ENCODE results near the gene LONP1.
"Not testable (repeated sequence)": the region's sequence is repeated elsewhere in the genome, so short reads cannot be mapped to it uniquely, and the experiment has no call there.

The LONP1 gene

GRCh38 chr19:5691822-5692722 is 27.9 kb downstream of the LONP1 start:
- no peak for DNase-seq

GRCh38 chr19:5690955-5691821 is 28.8 kb downstream of the LONP1 start:
- peak in 1 of 2 experiments; percentile 4 for DNase-seq

- DNase-seq: peak; percentile 87 to 88
Observed at GRCh38 chr19:5690125-5690954, 29.6 kb downstream of the LONP1 start, which contains the start of gene RPL36. Gene RPL36, plus strand, starts transcription at chr19:5690295. Its CDS starts 213 bp downstream, at chr19:5690508.

- DNase-seq: not testable (repeated sequence)
Observed at GRCh38 chr19:5688262-5688881, 31.6 kb downstream of the LONP1 start.

- DNase-seq: no peak
Observed at GRCh38 chr19:5687360-5688198, 32.4 kb downstream of the LONP1 start.

GRCh38 chr19:5686647-5687359 is 33.1 kb downstream of the LONP1 start:
- peak; percentile 88 to 93 for DNase-seq

- DNase-seq: no peak
Observed at GRCh38 chr19:5686326-5686646, 33.7 kb downstream of the LONP1 start.

GRCh38 chr19:5684694-5685430 is 35.1 kb downstream of the LONP1 start:
- no peak for DNase-seq

GRCh38 chr19:5683177-5683886 is 36.6 kb downstream of the LONP1 start:
- no peak for DNase-seq

- DNase-seq: no peak
Observed at GRCh38 chr19:5682107-5682482, 37.9 kb downstream of the LONP1 start.

GRCh38 chr19:5681391-5682106 is 38.4 kb downstream of the LONP1 start:
- DNase-seq: no peak

- peak; percentile 98 for DNase-seq
Observed at GRCh38 chr19:5680437-5681368, 39.2 kb downstream of the LONP1 start, which contains the start of the genes HSD11B1L and MICOS13. Gene HSD11B1L, plus strand, starts transcription at chr19:5681027. Its CDS starts 3,806 bp downstream, at chr19:5684833. Gene MICOS13, minus strand, starts transcription at chr19:5680516. Its CDS starts 30 bp downstream, at chr19:5680486.

GRCh38 chr19:5680084-5680436 is 39.9 kb downstream of the LONP1 start:
- DNase-seq: no peak

- DNase-seq: no peak
Observed at GRCh38 chr19:5679289-5680083, 40.5 kb downstream of the LONP1 start.

GRCh38 chr19:5678071-5678718 is 41.8 kb downstream of the LONP1 start:
- no peak for DNase-seq

- DNase-seq: no peak
Observed at GRCh38 chr19:5677580-5677979, 42.4 kb downstream of the LONP1 start.

Measured in AML-193 (cell line).